ENCODE results near the gene EXOC4.

The EXOC4 gene

DNA sequence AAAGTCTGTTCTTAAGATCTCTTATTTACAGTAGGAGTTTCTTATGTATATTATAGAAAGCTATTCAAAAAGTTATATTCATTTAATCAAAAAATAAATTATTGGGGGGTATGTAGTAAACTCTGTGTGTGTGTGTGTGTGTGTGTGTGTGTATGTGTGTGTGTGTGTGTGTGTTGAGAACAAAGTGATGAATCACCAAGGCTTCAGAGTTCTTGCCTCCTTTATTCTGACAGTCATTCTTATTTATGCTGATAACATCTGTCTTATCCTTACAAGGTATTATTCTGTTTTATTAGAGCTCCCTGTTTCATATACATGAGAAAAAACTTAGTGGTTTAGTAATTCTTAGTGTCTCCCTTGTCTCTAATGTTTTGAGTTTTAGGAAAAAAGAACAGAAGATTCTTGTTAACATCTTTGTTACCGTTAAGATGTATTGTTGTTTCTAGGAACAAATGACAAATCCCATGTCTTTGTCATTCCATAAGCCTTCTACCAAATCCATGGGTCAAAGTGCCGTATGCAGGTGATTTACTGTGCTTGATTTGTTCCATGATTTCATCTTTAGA is 424.0 kb downstream of the EXOC4 start:
- Histone ChIP-seq H3K27ac (ENCODE audit: poor library complexity, severe bottlenecking) (no peak overlapping the region), H3K4me3 (ENCODE audit: severe bottlenecking) (no peak overlapping the region)
- TF ChIP-seq, protein P1, sequence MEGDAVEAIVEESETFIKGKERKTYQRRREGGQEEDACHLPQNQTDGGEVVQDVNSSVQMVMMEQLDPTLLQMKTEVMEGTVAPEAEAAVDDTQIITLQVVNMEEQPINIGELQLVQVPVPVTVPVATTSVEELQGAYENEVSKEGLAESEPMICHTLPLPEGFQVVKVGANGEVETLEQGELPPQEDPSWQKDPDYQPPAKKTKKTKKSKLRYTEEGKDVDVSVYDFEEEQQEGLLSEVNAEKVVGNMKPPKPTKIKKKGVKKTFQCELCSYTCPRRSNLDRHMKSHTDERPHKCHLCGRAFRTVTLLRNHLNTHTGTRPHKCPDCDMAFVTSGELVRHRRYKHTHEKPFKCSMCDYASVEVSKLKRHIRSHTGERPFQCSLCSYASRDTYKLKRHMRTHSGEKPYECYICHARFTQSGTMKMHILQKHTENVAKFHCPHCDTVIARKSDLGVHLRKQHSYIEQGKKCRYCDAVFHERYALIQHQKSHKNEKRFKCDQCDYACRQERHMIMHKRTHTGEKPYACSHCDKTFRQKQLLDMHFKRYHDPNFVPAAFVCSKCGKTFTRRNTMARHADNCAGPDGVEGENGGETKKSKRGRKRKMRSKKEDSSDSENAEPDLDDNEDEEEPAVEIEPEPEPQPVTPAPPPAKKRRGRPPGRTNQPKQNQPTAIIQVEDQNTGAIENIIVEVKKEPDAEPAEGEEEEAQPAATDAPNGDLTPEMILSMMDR (IDR thresholded peaks at IDR 0.05; ENCODE audit: poor library complexity, severe bottlenecking), result no peak

DNA sequence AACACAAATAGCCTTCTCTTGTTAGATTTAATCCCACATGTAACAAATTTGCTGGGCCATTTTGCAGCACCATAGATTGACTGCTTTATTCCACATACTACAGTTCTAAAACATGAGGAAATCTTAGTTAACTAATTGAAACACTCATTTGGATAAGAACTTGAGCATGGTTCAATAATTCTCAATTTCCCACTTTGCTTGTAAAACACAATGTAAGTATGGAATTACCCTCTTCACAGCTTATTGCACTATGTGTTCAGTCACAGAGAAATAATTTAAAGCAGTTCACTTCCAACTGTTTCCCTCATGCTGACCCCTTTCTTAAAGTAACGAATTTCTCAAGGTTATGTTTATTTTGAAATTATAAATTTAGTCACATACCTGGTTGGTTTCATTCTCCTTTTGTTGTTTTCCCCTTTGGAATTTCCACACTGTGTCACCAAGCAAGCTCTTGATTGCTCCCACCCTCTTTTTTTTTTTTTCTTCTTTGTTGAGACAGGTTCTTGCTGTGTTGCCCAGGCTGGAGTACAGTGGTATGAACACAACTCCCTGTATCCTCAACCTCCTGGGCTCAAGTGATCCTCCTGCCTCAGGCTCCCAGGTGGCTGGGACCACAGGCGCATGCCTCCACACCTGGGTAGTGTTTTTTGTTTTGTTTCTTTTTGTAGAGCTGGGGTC is 425.4 kb downstream of the EXOC4 start:
- Histone ChIP-seq H3K4me1 (ENCODE audit: insufficient read depth, poor library complexity, severe bottlenecking) (no peaks in the 10 kb centered on the region), H3K4me3 (ENCODE audit: severe bottlenecking) (no peak overlapping the region), H3K36me3 (ENCODE audit: low read depth) (no peaks in the 10 kb centered on the region), H3K27me3 (ENCODE audit: insufficient read depth, poor library complexity, severe bottlenecking) (no peaks in the 10 kb centered on the region), H3K9me3 (ENCODE audit: severe bottlenecking) (no peaks in the 10 kb centered on the region), H3K27ac (ENCODE audit: poor library complexity, severe bottlenecking) (no peak overlapping the region)
- ATAC-seq (ENCODE audit: low read depth) (no peak), DNase-seq (ENCODE audit: low spot score) (no peak)
- TF ChIP-seq, protein P1 (IDR thresholded peaks at IDR 0.05; ENCODE audit: poor library complexity, severe bottlenecking), result no peak

More for the DNA sequence above, 424.0 kb downstream of the EXOC4 start:
- Histone ChIP-seq H3K9me3 (ENCODE audit: severe bottlenecking) (no peaks in the 10 kb centered on the region), H3K27me3 (ENCODE audit: insufficient read depth, poor library complexity, severe bottlenecking) (no peaks in the 10 kb centered on the region), H3K4me1 (ENCODE audit: insufficient read depth, poor library complexity, severe bottlenecking) (no peaks in the 10 kb centered on the region), H3K36me3 (ENCODE audit: low read depth) (no peaks in the 10 kb centered on the region)
- ATAC-seq (ENCODE audit: low read depth) (no peak), DNase-seq (ENCODE audit: low spot score) (no peak)

DNA sequence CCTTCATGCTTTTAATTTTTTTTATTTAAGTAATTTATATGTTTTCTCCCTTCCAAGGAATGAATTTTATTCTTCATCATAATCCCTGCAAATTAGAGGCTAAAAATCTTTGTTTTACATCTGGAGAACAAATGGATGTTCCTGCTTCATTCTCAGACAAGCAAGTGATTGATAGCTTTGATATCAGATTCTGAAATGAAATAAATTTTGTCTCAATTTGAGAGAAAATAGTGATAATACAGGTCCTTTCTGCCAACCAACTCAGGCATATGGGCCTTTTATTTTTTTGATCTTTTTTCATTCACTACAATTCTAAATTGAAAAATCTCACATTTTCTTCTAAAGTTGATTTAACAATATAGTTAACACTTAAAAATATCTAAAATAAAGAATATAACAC is 427.1 kb downstream of the EXOC4 start:
- no peak for ATAC-seq (ENCODE audit: low read depth)
- H3K4me1 ChIP-seq (ENCODE audit: insufficient read depth, poor library complexity, severe bottlenecking), result no peaks in the 10 kb centered on the region
- DNase-seq (ENCODE audit: low spot score), result no peak
- TF ChIP-seq, protein P1 (IDR thresholded peaks at IDR 0.05; ENCODE audit: poor library complexity, severe bottlenecking), result no peak
- no peaks in the 10 kb centered on the region for H3K27me3 ChIP-seq (ENCODE audit: insufficient read depth, poor library complexity, severe bottlenecking)
- H3K27ac ChIP-seq (ENCODE audit: poor library complexity, severe bottlenecking), result no peak overlapping the region
- no peak overlapping the region for H3K4me3 ChIP-seq (ENCODE audit: severe bottlenecking)
- no peaks in the 10 kb centered on the region for H3K36me3 ChIP-seq (ENCODE audit: low read depth)
- no peaks in the 10 kb centered on the region for H3K9me3 ChIP-seq (ENCODE audit: severe bottlenecking)

DNA sequence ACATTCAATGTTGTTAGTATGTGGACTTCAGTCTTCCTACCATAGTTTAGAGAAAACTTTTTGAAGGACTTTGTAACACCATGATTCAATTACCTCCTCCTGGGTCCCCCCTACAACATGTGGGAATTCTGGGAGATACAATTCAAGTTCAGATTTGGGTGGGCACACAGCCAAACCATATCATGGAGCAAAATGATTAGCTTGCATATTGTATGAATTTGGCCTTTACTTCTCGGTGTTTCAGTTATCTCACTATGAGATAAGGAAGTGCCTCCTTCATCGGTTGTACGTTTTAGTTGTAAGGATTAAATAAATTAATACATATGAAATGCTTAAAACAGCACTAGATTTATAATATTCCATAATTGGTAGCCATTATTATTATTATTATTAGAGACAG is 428.7 kb downstream of the EXOC4 start:
- Histone ChIP-seq H3K27ac (ENCODE audit: poor library complexity, severe bottlenecking) (no peak overlapping the region), H3K4me1 (ENCODE audit: insufficient read depth, poor library complexity, severe bottlenecking) (no peaks in the 10 kb centered on the region)
- ATAC-seq (ENCODE audit: low read depth), result no peak

More for the DNA sequence above, 428.7 kb downstream of the EXOC4 start:
- Histone ChIP-seq H3K36me3 (ENCODE audit: low read depth) (no peaks in the 10 kb centered on the region), H3K27me3 (ENCODE audit: insufficient read depth, poor library complexity, severe bottlenecking) (no peaks in the 10 kb centered on the region), H3K9me3 (ENCODE audit: severe bottlenecking) (no peaks in the 10 kb centered on the region), H3K4me3 (ENCODE audit: severe bottlenecking) (no peak overlapping the region)
- TF ChIP-seq, protein P1 (IDR thresholded peaks at IDR 0.05; ENCODE audit: poor library complexity, severe bottlenecking), result no peak
- DNase-seq (ENCODE audit: low spot score), result no peak

All from RWPE2 (cell line).